OCI-LY7 (cell line): ENCODE measurements around the gene SLAMF1.

Source experiments
- EZH2phosphoT487 ChIP-seq: fragments of 200-600 bp; sonication (generic); IDR thresholded peaks from 2 replicates; pipeline ENCODE4 v1.6.1; 2018; ENCODE audit warnings: low read depth, borderline replicate concordance, mild to moderate bottlenecking, mixed run types, antibody characterized with exemption, low read length, moderate library complexity, mixed read lengths
- TF ChIP-seq, protein P1 (sequence below): fragments of 200-600 bp; sonication (generic); conservative IDR thresholded peaks from 2 replicates; pipeline ENCODE4 v1.5.1; 2014; ENCODE audit warnings: mild to moderate bottlenecking, antibody characterized with exemption, low read length, moderate library complexity, mixed read lengths

DNA sequence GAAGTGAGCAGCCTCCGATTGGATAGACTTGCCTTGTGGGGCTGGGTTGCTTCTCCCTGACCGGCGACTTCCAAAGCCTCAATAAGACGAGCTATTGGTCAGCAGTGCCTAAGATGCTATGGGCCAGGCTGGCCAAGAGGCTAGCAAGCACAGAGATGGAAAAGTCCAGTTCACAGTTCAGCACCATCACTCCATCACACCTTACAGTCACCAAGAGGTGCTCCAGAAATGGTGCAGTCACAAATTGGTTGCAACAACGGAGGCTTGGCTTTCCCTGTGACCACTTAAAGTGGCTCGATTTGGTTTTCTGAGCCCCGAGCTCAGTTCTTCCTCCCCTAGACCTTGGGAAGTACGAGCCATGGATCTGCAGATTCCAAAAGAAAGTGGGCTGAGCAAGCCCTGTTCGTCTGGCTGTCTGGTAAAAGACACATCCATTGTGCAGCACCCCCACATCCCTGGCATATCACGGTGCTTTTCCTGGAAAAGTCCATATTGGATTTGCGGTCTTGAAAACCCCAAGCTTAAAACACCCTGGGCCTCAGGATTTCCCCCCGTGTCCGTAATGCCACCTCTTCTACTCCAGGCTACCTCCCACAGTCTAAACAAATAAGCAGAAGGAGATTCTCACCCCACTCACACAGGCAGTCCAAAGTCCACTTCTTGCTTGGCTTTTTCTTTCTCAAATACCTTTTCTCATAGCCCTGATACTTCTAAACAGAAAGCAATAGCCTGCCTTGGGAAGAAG, 1.3 kb downstream of the SLAMF1 start:
- TF ChIP-seq, protein P1, sequence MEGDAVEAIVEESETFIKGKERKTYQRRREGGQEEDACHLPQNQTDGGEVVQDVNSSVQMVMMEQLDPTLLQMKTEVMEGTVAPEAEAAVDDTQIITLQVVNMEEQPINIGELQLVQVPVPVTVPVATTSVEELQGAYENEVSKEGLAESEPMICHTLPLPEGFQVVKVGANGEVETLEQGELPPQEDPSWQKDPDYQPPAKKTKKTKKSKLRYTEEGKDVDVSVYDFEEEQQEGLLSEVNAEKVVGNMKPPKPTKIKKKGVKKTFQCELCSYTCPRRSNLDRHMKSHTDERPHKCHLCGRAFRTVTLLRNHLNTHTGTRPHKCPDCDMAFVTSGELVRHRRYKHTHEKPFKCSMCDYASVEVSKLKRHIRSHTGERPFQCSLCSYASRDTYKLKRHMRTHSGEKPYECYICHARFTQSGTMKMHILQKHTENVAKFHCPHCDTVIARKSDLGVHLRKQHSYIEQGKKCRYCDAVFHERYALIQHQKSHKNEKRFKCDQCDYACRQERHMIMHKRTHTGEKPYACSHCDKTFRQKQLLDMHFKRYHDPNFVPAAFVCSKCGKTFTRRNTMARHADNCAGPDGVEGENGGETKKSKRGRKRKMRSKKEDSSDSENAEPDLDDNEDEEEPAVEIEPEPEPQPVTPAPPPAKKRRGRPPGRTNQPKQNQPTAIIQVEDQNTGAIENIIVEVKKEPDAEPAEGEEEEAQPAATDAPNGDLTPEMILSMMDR, result no peak
- no peak for TF ChIP-seq EZH2phosphoT487
